MM.1S (cell line): ENCODE data around the gene NDUFS3.

Experiments used
- EZH2 ChIP-seq: fragments of 300-600 bp; sonication (generic); optimal IDR thresholded peaks from 2 replicates; pipeline ENCODE3; 2017; ENCODE audit warnings: low read depth, mild to moderate bottlenecking, antibody characterized with exemption, low read length, mixed read lengths
- TF ChIP-seq, protein P1 (sequence below): fragments of 300-600 bp; sonication (generic); IDR thresholded peaks from 2 replicates; pipeline ENCODE4 v1.5.1; 2016; ENCODE audit warnings: antibody characterized with exemption, low read length, mixed read lengths

DNA sequence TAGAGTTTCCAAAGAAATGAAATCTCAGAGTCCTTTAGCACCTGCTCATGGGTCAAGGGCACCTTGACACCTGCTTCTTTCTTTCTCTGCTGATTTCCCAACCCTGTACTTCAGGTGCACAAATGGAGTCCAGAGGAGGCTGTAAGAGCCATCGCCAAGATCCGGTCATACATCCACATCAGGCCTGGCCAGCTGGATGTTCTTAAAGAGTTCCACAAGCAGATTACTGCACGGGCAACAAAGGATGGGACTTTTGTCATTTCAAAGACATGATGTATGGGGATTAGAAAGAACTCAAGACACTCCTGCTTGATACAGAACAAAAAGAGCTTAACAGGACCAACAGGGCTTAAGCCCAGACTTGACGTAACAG is 7.5 kb upstream of the NDUFS3 start:
- TF ChIP-seq, protein P1, sequence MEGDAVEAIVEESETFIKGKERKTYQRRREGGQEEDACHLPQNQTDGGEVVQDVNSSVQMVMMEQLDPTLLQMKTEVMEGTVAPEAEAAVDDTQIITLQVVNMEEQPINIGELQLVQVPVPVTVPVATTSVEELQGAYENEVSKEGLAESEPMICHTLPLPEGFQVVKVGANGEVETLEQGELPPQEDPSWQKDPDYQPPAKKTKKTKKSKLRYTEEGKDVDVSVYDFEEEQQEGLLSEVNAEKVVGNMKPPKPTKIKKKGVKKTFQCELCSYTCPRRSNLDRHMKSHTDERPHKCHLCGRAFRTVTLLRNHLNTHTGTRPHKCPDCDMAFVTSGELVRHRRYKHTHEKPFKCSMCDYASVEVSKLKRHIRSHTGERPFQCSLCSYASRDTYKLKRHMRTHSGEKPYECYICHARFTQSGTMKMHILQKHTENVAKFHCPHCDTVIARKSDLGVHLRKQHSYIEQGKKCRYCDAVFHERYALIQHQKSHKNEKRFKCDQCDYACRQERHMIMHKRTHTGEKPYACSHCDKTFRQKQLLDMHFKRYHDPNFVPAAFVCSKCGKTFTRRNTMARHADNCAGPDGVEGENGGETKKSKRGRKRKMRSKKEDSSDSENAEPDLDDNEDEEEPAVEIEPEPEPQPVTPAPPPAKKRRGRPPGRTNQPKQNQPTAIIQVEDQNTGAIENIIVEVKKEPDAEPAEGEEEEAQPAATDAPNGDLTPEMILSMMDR: no peak
- TF ChIP-seq EZH2: no peak
